WERI-Rb-1 (cell line): ENCODE results near the gene TFDP1.

ENCODE experiments used
- DNase-seq: peaks from one replicate; pipeline ENCODE4 v3.0.0-alpha.2; 2020
- H3K27ac ChIP-seq: fragments of 250-450 bp; sonication (Bioruptor Pico); 2 replicates; pipeline ENCODE4 v1.5.1; 2020; ENCODE audit warnings: mild to moderate bottlenecking, moderate library complexity
- H3K27me3 ChIP-seq: fragments of 250-450 bp; sonication (Bioruptor Pico); 2 replicates; pipeline ENCODE4 v1.5.1; 2021; ENCODE audit warnings: mild to moderate bottlenecking, low read depth, moderate library complexity; ENCODE audit not compliant: insufficient read depth, severe bottlenecking
- H3K36me3 ChIP-seq: fragments of 250-450 bp; sonication (Bioruptor Pico); 2 replicates; pipeline ENCODE4 v1.5.1; 2020; ENCODE audit warnings: mild to moderate bottlenecking, moderate library complexity
- H3K4me3 ChIP-seq: 2 replicates; pipeline ENCODE4 v1.5.1; 2011; ENCODE audit warnings: low read depth, mild to moderate bottlenecking, control low read depth, low read length
- H3K9me3 ChIP-seq: fragments of 250-450 bp; sonication (Bioruptor Pico); 2 replicates; pipeline ENCODE4 v1.5.1; 2021; ENCODE audit warnings: mild to moderate bottlenecking, moderate library complexity; ENCODE audit not compliant: severe bottlenecking
- TF ChIP-seq, protein P1 (sequence below): IDR thresholded peaks from 2 replicates; pipeline ENCODE4 v1.5.1; 2011; ENCODE audit warnings: low read depth, mild to moderate bottlenecking, control low read depth, inconsistent platforms, low read length

The TFDP1 gene

DNA sequence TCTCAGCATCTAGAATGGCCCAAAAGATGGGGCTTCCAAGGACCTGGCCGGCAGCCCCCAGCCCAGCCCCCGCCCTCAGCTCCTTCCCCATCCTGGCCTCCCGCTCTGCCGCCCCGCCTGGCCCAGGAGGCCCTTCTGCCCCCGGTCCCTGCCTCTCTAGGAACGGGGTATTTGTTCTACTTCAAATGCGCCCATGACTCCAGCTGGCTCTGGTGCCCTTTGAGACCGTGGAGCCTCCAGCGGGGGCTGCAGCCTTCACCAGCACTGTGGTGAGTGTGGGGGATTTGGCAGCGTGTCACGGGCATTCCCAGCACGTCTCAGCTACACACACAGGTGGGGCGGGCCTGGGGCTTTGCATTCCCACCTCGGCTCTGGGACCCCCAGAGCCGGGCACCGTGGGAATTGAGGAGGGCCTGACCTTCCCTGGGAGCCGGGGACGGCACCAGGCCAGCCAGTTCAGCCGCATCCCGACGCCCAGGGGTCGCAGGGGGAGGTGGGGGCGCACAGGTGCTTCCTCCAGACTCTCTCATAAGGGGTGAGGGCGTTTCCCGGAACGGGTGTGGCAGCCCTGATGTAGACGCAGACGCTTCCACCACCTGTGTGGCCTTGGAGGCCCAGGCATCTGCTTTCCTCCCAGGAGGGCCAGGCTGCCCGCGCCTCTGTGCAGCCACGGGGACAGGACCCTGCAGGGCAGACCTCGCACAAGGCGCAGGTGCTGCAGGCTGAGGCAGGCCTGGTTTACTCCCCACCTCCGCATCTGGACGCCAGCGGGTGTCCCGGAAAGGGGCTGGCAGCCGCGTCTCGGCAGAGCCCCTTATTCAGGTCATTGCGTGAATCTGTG lies 72.5 kb downstream of the TFDP1 start:
- no peaks in the 10 kb centered on the region for H3K27me3 ChIP-seq
- H3K9me3 ChIP-seq = peaks cover 8% of the 10 kb centered on the region
- H3K36me3 ChIP-seq = no peaks in the 10 kb centered on the region; the same call in 1 of the 2 replicates
- peak; percentile 11 for DNase-seq
- H3K4me3 ChIP-seq = no peak overlapping the region
- no peak overlapping the region for H3K27ac ChIP-seq
- TF ChIP-seq, protein P1, sequence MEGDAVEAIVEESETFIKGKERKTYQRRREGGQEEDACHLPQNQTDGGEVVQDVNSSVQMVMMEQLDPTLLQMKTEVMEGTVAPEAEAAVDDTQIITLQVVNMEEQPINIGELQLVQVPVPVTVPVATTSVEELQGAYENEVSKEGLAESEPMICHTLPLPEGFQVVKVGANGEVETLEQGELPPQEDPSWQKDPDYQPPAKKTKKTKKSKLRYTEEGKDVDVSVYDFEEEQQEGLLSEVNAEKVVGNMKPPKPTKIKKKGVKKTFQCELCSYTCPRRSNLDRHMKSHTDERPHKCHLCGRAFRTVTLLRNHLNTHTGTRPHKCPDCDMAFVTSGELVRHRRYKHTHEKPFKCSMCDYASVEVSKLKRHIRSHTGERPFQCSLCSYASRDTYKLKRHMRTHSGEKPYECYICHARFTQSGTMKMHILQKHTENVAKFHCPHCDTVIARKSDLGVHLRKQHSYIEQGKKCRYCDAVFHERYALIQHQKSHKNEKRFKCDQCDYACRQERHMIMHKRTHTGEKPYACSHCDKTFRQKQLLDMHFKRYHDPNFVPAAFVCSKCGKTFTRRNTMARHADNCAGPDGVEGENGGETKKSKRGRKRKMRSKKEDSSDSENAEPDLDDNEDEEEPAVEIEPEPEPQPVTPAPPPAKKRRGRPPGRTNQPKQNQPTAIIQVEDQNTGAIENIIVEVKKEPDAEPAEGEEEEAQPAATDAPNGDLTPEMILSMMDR = no peak

DNA sequence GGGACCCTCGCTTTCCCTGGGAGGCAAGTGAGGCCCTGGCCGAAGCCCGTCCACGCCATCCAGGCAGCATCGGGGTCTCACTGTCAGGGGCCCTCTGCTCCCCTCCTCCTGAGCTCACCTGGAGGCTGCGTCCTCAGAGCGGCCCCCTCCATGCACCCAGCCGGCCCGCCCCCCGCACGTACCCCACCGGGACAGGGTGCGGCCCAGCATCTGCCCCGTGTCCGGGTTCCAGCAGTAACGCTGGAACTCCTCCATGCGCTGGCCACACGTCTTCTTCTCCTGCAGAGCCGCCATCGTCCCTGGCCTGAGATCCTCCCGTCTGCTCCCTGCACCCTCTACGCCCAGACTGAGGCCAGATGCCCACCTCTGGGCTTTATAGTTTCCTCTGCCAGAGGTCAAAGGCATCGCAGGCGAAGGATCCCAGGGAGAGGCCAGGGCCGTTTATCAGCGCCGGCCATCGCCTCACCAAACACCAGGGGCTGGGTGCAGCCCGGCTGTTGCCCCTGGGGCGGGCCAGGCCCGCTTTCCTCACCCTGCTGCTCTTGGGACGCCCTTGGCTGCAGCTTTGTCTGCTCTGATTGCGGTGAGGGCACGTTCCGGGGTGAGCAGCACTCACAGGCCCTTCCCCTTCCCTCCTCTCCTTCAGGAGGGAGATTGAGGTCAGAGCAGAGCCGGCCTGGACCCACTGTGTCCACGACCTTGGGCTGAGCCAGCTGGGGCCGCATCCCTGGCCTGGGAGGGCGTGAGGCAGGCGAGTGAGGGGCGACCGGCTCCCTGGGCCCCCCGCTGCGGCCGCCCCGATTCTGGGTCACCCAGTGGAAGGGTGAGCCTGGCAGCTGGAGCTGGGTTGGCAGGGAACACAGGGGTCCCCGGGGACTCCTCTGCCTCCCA lies 73.5 kb downstream of the TFDP1 start, which contains the start of gene ATP4B:
Gene ATP4B, minus strand, starts transcription at position 348 of the 891 bp plus-strand sequence. Its CDS starts 54 bp downstream, at position 294.
- H3K27ac ChIP-seq = no peak within 1 kb of the TSS
- DNase-seq = peak; percentile 12
- no peaks in the 10 kb centered on the region for H3K27me3 ChIP-seq
- peaks cover 8% of the 10 kb centered on the region for H3K9me3 ChIP-seq
- TF ChIP-seq, protein P1 = no peak
- H3K4me3 ChIP-seq = no peak within 1 kb of the TSS
- no peaks in the 10 kb centered on the region for H3K36me3 ChIP-seq

DNA sequence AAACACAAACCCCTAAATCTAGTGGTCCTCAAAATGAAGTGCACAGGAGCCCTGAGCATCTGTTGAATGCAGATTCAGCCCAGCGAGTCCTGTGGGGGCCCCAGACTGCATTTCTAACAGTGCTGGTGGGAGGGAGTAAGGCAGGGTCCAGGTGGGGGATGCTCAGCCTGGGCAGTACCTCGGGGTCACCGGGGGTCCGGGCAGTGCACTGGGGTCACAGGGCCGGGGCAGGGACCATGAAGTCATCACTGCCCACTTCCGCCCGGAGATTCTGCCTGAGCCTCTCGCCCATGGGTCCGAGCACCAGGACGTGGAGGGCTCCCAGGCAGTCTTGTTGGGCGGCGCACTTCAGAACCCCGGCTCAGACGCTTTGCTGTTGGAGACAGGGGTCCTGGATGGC lies 74.3 kb downstream of the TFDP1 start:
- TF ChIP-seq, protein P1 = no peak
- Histone ChIP-seq H3K27me3 (no peaks in the 10 kb centered on the region), H3K27ac (no peak overlapping the region), H3K4me3 (no peak overlapping the region), H3K36me3 (no peaks in the 10 kb centered on the region), H3K9me3 (peaks cover 8% of the 10 kb centered on the region)
- peak; percentile 11 for DNase-seq

DNA sequence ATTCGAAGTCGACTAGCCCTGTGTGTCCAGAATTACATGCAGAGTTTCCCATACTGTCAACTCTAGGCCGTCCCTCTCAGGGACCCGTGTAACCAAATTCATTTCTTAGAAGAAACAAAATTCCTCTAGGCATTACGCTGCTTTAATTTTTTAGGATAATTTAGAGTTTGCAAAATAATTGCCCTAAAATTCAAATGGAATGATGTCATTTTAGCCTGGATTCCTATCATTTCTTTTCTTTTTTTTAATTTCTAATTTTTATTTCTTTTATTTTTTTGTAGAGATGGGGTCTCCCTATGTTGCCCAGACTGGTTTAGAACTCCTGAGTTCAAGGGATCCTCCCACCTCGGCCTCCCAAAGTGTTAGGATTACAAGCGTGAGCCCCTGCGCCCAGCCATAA lies 74.8 kb downstream of the TFDP1 start:
- H3K27me3 ChIP-seq = no peaks in the 10 kb centered on the region
- H3K4me3 ChIP-seq = no peak overlapping the region
- no peak overlapping the region for H3K27ac ChIP-seq
- no peak for DNase-seq
- no peaks in the 10 kb centered on the region for H3K36me3 ChIP-seq
- TF ChIP-seq, protein P1 = no peak
- peaks cover 8% of the 10 kb centered on the region for H3K9me3 ChIP-seq

DNA sequence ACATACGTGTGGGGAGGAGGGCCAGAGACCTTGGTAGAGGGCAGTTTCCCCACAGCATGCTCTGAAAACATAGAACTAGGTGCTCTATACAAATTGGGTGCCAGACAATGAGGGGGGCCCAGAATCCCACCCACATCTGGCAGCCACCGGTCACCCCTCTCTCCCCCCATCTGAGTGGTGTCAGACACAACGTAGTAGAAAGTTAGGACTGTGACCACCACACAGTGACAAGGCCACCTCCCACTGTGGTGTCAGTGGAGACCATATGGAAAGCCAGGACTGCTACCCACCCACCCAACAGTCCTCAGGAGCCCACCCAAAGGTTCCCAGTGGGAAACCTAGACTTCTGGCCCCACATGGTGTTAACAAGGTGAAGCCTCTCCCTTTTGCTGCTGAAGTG lies 75.5 kb downstream of the TFDP1 start:
- Histone ChIP-seq H3K9me3 (peaks cover 8% of the 10 kb centered on the region), H3K27me3 (no peaks in the 10 kb centered on the region), H3K27ac (no peak overlapping the region), H3K4me3 (no peak overlapping the region), H3K36me3 (no peaks in the 10 kb centered on the region)
- TF ChIP-seq, protein P1 = no peak
- DNase-seq = no peak
